NCI-H2227 treated with DMSO at 0.1 percent for 48 hours (cell line): ENCODE results near the gene GCN1.
"Not testable (repeated sequence)": the region's sequence is repeated elsewhere in the genome, so short reads cannot be mapped to it uniquely, and the experiment has no call there.

ENCODE experiments used
- DNase-seq: peaks from one replicate; lab custom pipeline; 2025; lab: John Stamatoyannopoulos, UW

The GCN1 gene

DNA sequence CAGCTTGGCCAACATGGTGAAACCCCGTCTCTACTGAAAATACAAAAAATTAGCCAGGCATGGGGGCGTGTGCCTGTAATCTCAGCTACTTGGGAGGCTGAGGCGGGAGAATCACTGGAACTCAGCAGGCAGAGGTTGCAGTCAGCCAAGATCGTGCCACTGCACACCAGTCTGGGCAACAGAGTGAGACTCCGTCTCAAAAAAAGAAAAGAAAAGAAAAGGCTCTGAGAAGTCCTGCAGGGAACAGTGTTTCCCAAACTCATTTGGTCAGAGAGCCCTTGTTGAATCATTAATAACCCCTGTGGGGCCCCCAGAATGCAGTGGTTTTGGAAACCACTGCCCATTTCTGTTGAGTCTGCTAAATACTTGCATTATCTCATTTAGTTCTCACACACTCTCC is 18.7 kb upstream of the GCN1 start:
- not testable (repeated sequence) for DNase-seq

DNA sequence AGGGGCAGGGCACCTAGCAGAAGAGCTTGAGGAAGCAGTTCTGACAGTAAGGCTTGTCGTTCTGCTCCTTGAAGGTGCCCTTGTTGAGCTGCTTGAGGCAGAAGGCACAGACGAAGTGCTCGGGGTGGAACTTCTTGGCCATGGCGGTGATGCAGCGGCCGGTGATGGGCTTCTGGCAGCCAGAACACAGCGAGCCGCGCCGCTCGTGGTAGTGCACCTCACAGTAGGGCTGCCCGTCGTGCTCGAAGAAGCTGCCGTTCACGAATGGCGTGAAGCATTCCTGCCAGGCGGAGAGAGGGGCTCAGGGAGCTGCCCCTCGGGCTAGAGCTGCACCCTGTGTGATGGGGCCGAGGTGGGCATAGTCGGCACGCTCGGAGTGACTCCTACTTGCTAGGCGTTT is 17.8 kb upstream of the GCN1 start:
- no peak for DNase-seq

DNA sequence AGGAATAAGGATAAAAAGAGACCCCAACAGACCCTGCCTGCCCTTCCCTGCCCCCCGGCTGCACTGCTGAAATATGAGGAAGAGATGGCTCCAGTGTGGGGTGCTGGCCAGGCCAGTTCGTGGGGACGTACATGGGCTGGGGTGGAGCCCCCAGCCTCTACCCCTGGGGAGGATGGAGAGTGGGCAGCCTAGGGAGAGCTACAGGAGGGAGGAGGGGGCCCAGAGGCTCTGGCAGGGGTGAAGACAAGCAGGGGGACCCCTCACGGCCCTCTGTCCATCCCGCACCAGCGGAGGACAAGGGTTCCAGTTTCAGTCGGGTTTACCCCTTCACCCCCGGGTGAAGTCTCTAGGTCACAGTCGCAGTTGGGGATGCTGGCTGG is 17.4 kb upstream of the GCN1 start:
- DNase-seq, result no peak

DNA sequence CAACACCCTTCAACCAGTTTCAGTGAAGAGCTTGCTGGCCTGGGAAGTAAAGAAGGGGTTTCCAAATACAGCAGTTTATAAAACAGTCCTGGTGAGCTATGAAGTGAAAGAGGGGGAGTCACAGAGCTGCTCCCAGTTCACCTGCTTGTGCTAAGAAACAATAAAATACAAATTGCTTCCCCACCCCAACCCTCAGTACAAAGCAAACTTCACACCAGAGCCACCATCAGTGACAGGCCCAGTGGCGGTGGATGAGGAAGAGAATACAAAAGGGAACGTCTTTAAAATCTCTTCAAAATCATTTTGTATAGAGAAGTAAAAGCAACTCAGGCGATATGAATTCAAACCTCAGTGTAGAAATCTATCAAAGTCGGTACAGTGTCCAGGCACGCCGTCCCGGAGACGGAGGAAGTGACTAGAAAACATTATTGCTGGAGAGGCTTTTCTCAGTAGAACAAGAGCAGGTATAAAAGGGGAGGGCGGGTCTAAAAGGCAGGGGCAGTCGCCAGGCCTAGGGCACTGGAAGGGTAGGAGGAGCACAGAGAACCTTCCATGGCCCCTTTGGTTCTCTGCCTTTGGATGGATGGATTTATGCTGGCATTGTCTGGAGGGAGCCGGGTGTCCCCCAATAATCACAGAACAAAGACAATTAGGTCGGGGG is 16.9 kb upstream of the GCN1 start:
- no peak for DNase-seq

DNA sequence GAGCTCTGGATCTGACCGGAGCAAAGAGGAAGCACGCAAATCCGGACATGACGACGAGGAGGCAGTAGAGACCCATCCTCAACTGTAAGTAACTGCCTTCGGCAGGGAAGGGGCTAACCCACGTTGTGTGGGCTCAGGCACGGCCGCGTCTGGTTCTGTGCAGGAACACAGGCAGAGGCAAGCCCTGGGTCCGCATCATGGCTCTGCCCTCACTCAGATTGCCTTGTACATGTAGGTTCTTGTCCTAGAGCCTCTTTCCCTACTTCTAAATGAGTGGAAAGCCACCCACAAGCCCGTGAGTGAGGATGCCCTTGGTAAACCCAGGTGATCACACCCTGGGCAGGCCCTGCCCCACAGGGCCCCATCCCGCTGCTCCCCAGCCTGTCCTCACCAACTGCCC is 15.3 kb upstream of the GCN1 start:
- DNase-seq, result no peak

DNA sequence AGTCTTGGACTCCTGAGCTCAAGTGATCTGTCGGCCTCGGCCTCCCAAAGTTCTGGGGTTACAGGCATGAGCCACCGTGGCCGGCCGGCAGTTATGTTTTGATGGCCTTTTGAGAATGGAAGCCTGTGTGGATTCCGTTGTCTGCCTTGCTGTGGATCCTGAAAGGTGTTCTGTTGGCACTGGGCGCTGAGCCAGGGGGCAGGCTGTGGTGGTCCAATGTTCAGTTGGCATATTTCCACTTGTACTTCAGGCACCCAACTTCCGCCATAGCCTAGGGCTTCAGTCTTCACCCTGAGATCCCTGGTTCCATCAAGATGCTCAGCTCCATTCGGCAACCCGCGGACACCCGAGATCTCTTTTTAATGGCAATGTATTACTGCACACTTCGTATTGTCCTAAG is 12.7 kb upstream of the GCN1 start:
- DNase-seq, result no peak

DNA sequence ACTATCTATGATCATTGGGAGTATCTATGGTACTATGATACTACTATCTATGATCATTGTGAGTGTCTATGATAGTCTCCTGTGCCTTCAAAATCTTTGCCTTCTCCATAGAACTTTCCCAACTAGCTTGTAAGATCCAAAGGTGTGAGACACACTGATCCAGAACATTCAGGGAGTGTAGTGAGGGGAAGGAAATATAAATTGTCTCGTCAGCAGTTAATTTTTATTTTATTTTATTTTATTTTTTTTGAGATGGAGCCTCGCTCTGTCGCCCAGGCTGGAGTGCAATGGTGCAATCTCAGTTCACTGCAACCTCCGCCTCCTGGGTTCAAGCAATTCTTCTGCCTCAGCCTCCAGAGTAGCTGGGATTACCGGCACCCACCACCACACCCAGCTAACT is 12.3 kb upstream of the GCN1 start:
- DNase-seq, result not testable (repeated sequence)

DNA sequence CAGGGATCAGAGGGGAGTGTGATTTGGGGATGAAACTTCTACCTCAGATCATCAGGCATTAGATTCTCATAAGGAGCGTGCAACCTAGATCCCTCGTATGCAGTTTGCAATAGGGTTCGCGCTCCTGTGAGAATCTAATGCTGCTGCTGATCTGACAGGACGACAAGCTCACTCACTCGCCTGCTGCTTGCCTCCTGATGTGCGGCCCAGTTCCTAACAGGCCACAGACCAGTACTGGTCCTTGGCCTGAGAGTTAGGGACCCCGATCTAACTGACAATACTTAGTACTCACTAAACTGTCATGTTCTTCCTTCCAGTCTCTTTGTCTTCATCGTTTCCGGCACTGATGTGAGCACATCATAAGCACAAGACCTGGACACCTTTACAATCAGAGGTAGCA is 11.7 kb upstream of the GCN1 start:
- no peak for DNase-seq

DNA sequence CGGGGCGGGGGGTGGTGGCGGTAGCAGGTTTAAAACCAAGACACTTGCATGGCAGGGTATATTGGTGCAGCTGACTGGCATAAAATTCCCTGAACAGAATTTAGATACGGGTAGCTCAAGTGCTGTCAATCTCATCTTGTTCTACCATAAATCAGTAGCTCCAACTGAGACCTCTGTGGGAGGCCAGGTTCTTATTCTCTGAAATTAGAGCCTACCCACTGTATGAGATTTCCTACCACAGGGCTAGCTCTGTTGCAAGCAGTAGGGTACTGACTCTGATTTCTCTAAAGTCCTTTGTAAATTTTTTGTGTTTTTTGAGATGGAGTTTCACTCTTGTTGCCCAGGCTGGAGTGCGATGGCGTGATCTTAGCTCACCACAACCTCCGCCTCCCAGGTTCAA is 9.7 kb upstream of the GCN1 start:
- DNase-seq, result peak; percentile 6

DNA sequence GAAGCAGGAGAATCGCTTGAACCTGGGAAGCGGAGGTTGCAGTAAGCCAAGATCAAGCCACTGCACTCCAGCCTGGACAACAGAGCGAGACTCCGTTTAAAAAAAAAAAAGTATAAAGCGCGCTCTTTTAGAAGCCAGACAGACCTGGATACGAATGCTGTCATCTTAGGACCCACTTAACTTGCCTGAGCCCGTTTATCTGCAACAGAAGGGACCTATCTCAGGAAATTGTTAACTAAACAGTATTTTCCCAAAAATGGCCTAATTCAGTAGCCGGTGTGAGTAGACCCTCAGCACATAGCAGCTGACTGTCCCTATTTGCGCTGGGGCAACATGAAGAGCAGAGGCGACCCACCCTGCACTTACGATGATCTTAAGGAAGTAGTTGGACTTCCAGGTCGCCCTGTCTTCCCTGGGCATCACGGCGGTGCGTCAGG is 5.9 kb upstream of the GCN1 start:
- no peak for DNase-seq

DNA sequence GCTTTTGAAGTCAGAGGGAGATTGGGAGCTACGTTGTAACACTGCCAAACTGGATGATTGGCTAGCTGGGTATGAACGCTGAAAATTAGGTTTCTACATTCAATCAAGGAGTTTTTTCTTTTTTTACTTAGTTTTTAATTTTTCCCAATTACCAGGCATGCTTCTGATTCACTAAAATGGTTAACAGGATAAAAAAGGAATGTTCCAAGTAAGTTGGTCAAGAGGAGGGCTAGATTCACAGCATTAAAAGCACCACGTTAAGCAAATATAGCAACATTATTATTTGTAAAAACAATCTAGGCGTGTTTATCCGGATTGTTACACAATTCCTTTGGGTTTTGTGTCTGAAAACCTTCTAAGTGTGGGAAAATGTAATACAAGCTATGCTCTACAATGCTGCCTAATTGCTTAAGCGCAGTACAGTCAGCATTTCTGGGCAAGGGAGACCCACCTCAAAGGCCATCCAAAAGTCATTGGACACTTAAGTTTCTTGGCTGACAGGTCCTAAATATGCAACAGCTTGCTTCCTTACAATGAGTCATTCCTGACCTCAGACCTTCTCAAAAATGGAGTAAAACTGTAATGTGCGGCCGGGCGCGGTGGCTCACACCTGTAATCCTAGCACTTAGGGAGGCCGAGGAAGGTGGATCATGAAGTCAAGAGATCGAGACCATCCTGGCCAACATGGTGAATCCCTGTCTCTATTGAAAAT is 5.2 kb upstream of the GCN1 start:
- DNase-seq, result no peak

DNA sequence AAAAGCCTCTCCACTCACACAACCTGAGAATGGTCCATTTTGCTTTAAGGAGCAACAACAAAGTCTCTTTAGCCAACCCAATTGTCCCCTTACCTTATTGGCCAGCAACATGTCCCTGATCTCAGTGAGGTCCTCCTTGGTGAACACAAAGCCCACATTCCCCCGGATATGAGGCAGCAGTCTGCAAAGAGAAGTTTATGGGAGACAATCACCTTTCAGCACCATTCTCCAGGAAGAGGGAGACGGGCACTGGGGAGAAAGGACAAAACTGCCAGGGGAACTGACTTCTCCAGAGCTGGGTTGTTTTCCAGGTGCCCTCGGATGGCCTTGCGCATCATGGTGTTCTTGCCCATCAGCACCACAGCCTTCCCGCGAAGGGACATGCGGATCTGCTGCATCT is 4.5 kb upstream of the GCN1 start:
- no peak for DNase-seq

DNA sequence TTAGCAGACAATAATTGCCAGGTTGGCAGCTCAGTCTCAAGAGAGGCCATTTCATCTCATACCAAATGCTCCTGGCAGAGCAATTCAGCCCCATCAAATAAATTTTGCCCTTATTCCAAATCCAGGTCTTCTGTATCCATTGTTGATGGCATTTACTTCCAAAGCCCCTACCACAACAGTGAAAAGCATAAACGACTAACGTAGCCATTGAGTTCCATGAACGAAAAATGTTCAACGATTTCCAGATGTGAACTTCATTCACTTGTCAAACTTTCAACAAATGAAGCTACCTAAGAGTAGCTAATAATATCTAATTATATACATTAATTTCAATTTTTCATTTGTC is 3.0 kb upstream of the GCN1 start:
- no peak for DNase-seq

DNA sequence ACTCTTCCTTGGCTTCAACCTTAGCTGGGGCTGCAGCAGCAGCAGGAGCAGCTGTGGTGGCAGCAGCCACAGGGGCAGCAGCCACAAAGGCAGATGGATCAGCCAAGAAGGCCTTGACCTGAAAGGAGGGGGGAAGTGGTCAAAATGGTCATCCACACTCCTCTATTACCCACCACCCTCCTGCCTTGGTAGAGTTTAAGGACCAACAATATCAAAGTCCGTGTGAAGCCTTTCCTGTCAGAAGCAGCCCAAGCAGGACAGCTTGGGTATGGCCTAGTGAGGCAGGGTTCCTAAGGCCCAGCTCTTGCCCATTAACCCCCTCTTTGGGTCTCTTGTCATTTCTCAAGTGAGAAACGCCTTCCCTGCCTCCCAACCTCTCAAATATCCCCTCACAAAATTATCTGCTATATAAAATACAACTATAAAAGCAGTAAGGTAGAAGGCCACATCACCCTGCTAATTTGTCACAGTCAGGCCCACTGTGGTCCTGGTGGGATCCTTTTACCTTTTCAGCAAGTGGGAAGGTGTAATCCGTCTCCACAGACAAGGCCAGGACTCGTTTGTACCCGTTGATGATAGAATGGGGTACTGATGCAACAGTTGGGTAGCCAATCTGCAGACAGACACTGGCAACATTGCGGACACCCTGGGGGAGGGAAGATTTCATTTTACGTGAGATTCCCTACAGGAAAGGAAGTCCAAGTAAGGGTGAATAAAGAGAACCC is 2.5 kb upstream of the GCN1 start:
- not testable (repeated sequence) for DNase-seq

DNA sequence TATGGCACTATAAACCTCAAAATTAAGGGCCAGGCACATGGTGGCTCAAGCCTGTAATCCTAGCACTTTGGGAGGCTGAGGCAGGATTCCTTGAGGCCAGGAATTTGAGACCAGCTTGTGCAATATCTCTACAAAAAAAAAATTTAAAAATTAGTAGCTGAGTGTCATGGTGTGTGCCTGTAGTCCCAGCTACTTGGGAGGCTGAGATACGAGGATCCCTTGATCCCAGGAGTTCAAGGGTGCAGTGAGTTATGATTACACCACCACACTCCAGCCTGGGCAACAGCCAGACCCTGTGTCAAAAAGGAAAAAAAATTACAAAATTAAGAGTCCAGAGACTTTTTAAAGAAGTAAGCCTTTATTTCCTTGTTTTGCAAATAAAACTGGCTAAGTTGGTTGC is 1.8 kb upstream of the GCN1 start:
- DNase-seq, result no peak

DNA sequence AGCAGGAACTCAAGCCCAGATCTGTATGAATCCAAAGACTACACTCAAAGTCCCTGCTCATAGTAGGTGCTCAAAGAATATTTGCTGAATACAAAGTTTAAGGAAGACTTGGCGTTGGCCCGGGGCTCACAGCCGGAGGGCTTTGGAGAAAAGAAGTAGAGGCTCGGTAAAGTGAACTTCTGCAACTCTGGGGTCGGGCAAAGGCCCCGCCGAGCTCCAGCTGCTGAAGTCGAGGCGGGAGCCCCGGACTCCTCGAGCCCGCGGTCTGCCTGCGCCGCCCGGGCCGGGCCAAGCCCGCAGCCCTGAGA is 335 bp downstream of the GCN1 start:
- DNase-seq, result peak; percentile 50

DNA sequence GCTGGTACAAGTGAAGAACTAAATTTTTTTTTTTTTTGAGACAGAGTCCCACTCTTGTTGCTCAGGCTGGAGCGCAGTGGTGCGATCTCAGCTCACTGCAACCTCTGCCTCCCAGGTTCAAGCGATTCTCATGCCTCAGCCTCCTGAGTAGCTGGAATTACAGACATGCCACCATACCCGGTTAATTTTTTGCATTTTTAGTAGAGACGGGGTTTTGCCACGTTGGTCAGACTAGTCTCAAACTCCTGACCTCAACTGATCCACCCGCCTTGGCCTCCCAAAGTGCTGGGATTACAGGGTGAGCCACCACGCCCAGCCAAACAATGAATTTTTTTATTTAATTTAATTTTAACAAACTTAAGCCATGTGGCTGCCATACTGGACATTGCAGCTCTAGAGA is 1.2 kb downstream of the GCN1 start:
- DNase-seq, result not testable (repeated sequence)

DNA sequence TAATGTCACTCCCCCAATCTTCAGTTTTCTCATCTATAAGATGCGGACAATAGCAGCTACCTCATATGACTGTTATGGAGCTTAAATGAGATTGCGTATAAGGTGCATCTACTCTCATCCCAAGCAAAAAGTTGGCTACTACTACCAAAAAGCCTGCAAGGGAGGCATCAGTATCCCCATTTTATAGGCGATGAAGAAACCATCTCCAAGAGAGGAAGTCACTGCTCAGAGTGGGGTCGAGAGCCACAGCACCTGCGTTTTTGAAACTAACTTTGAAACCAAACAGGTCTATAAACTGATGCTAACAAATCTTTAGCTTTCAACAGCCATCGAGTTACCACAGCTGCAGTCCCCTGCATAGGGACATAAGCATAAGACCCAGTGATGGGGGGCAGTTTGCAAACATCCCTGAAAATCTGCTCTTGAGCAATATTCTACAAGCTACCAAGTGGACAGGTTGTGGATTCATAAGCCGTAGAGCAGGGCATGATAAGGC is 3.5 kb downstream of the GCN1 start:
- DNase-seq, result no peak

DNA sequence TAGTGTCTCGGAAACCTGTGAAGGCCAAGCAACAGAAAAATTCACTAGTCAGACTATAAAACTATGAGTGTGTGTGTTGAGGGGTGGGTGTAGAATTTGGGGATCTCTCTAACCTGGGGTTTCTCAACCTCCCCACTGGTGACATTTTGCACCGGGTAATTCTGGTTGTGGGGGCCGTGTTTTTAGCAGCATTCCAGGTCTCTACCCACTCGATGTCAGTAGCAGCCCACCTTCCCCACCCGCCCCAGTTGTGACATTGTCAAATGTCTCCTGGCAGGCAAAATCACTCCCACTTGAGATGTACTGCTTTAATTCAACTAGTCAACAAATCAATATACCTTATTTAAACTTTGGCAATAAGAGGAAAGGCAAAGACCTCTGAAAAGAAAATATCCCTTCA is 4.1 kb downstream of the GCN1 start:
- DNase-seq, result no peak

DNA sequence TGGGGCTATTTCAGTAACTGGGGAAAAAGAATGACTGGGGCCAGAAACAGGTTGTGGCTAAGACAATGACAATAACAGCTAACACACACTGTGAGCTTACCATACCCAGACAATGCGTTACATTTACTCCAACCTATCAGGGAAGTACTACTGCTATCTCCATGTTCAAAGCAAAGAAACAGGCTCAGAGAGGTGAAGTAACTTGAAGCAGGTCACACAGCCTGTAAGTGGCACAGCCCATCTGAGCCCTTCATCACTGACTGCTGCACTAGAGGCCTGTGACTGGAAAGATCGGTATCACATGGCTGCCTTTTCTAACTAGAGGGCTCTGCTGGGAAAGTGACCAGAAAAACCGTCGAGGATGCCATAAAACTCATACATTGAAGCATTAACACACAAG is 7.9 kb downstream of the GCN1 start:
- DNase-seq, result no peak

DNA sequence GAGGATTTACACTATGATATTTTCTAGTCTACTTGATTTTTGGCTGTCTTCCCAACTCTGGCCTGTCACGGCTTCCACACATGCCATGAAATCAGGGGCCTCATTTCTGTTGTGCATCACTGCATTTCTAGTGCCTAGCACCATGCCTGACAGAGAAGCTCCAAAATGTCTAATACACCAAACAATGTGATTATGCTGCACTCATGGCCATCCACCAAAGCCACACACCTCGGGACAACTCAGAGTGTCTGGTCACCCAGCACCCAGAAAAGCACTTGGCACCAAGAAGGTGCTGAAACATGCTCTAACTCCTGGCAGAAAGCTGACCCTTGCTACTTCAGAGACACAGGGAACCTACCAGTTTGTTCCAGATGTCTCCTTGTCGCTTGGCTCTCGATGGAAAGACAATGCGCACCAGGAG is 11.3 kb downstream of the GCN1 start:
- DNase-seq, result no peak

DNA sequence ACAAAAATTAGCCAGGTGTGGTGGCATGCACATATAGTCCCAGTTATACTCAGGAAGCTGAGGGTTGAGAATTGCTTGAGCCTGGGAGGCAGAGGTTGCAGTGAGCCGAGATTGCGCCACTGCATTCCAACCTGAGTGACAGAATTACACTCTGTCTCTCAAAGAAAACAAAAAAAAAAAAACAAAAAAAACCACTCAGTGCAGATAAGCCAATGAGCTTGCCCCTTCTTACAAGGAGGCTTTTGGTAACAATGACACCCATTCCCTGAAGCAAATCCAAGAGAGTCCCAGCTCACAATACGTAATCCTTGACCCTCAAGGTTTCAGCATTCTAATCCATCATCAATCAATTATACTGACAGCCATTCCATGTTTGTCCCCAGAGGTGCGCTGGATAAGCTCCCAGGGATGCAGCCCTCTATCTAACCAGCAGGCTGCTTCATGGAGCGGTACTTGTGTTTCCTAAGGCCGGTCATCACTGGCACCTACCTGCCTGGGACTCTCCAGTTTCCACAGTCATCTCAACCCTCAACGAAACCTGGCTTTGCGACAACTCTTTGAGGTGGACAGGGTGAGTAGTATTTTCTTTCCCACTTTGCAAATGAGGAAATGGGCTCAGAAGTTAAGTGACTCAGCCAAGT is 12.4 kb downstream of the GCN1 start:
- DNase-seq, result no peak

DNA sequence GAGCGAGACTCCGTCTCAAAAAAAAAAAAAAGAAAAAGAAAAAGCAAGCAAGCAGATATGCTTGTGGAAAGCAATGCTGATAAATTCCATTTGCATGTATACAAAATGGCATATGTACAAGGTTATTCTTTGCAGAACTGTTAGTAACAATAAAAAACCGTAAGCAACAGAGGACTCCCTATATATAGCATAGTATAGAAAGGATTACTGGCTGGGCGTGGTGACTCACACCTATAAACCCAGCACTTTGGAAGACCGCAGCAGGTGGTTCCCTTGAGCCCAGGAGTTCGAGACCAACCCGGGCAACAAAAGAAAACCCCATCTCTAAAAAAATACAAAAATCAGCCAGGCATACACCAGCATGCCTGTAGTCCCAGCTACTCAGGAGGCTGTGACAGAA is 13.5 kb downstream of the GCN1 start:
- no peak for DNase-seq
